Right ventricle myocardium superior (tissue), 1 donor: ENCODE measurements around the gene TENM3. TPM values are rescaled to one million over a fixed set of nuclear protein-coding genes. Genes with fewer than 3 reads are reported as not detected.

ENCODE experiments used
- ATAC-seq: fragments of 200-7000 bp; cut with Tn5 transposase; one replicate; pipeline ENCODE4 v1.9.1; 2020; ENCODE audit warnings: mild to moderate bottlenecking; ENCODE audit not compliant: poor library complexity
- DNase-seq: peaks from one replicate; pipeline ENCODE4 v3.0.0-alpha.2; 2020
- intact Hi-C: fragments of 100-400 bp; cut with DNase I; formaldehyde crosslinking; loops from one replicate; pipeline ENCODE4 v1.11.2; 2022
- total RNA-seq: library from RNA; stranded (reverse); fragmentation: NEBNext Ultra II Directional; extraction: Animal tissue kit (Norgen Biotek cat#: 25700); gene quantifications from one replicate; pipeline ENCODE4 v1.2.1, GENCODE V29; 2021
- donor health status: DM: no; HTN: yes; CAD: no; lungs with severe emphysema.

Gene TENM3
- total RNA-seq, 1 donor from 2014 or later, result 3.0 TPM

GRCh38 chr4:182246401-182247205 lies 3.4 kb downstream of the TENM3 start:
- no peak for DNase-seq
- intact Hi-C loops, result no loop called here
- ATAC-seq, result peak; percentile 61

- DNase-seq (no peak), ATAC-seq (no peak)
- intact Hi-C loops, result no loop called here
Measured at GRCh38 chr4:182248295-182248694, 5.1 kb downstream of the TENM3 start.

GRCh38 chr4:182250446-182250845 lies 7.2 kb downstream of the TENM3 start:
- DNase-seq (no peak), ATAC-seq (no peak)
- intact Hi-C loops, result no loop called here

GRCh38 chr4:182251116-182251515 lies 7.9 kb downstream of the TENM3 start:
- ATAC-seq (no peak), DNase-seq (no peak)
- intact Hi-C loops, result no loop called here

- DNase-seq (no peak), ATAC-seq (no peak)
- intact Hi-C loops, result no loop called here
Measured at GRCh38 chr4:182252220-182252619, 9.0 kb downstream of the TENM3 start.

DNA sequence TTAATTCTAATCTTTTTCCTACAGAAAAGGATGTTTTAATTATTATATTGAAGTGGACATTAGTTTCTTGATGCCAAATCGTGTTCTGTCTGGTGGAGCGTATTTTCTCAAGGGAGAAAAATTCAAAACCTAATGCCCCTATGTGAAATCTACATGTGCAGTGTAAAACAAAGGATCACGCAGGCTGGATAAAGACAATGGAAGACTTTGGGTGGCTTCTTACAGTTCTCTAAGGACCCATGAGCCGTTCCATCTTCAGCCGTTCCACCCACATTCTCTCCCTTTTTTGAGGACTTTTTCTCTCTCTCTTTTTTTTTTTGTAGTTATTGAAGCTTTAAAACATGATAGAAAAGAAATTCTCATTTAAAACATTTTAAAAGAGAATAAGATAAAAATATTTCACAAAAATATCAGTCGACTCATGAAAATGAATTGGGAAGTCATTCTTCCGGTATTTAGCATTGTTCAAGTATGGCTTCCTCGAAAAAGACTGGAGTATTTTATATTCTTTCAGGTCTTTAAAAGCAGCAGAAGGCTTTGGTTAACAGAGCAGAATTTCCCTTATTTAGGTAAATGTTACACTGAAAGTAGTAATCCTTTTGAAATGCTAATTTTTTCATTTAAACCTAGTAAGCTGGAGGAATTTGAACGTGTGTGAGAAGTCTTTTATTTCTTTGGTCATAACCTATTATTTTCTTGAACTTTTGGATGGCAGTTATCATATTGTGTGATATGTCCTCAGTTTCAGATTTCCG lies 11.0 kb downstream of the TENM3 start:
- intact Hi-C loops, result no loop called here
- DNase-seq, result no peak
- ATAC-seq, result no peak

GRCh38 chr4:182255441-182256190 lies 12.4 kb downstream of the TENM3 start:
- ATAC-seq, result no peak
- no peak for DNase-seq
- intact Hi-C loops, result no loop called here

- DNase-seq, result no peak
- no peak for ATAC-seq
- intact Hi-C loops, result no loop called here
Measured at GRCh38 chr4:182257016-182257415, 13.8 kb downstream of the TENM3 start.

GRCh38 chr4:182257503-182257902 lies 14.3 kb downstream of the TENM3 start:
- DNase-seq (no peak), ATAC-seq (no peak)
- intact Hi-C loops, result no loop called here

GRCh38 chr4:182258441-182259000 lies 15.3 kb downstream of the TENM3 start:
- ATAC-seq (no peak), DNase-seq (no peak)
- intact Hi-C loops, result no loop called here

DNA sequence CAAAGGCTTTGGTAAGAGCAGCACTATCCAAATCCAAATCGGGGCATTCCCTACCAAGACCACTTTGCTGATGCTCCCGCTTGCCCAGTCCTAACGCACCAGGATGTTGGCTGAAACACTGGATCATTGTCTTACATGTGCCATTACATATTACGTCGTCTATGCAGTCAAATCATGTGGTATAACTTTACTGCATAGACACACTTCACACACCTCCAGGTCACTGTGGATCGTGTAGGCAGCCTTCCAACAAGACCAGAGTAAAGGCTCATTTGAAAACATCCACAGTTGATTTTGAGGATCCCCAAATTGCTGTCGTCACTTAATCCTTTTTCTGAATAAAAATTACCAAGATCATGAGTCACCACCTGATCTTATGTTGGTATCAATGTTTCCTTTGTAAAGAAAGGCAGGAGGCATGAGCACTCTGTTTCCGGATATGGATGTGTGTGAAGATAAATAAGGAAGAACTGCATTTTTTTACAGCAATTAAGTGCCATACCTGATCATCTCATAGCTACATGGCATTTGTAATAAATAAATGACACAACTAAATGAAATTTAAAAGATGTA lies 18.5 kb downstream of the TENM3 start:
- DNase-seq, result no peak
- intact Hi-C loops, result no loop called here
- ATAC-seq, result no peak

GRCh38 chr4:182263562-182263961 lies 20.4 kb downstream of the TENM3 start:
- DNase-seq, result no peak
- intact Hi-C loops, result no loop called here
- ATAC-seq, result no peak

DNA sequence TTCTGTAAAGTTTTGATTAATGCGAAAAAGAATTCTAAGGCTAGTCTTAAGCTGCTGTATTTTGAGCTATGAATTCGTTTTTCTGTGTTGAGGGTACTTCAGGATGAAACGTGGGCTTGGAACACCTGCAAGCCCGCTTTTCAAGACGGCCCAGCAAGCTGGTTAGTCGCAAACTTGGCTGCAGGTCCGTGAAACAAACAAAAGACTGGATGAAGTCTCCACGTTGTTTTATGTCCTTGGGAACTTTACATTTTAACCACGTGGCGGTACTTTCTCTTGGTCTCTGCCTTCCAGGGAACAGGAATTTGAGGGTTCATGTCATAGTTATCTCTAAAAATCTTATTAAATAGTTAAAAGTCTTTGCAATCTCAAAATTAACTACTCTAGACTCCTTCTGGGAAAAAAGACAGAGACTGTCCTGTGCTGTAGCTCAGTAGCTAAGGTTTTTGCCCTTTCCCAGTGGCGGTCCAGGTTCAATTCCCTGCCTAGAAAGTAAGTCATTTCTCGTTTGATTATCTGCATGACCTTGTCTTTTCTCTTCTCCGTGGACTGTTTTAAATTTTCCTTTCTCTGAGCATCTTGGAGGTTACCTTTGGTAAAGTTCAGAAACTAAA lies 21.0 kb downstream of the TENM3 start:
- ATAC-seq (no peak), DNase-seq (no peak)
- intact Hi-C loops, result no loop called here

GRCh38 chr4:182265881-182266280 lies 22.7 kb downstream of the TENM3 start:
- intact Hi-C loops, result no loop called here

DNA sequence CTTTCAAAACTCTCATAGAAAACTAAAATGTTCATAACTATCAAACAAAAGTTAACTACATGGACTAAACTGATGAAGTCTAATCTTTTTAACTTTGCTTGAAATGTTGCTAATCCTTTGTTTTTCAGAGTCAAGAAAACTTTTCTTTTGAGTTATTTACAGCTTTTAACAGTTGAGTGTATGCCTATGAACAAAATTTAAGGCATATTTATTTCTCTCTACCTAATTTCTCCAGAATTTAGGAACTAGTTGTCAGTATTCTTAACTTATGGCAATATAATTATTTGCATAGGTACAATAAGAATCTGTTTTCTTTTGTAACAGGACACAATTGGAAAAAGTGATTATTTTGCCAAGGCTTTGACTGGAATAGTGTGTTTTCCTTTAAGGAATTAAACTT lies 23.8 kb downstream of the TENM3 start:
- ATAC-seq, result no peak
- DNase-seq, result no peak
- intact Hi-C loops, result no loop called here

More at GRCh38 chr4:182265881-182266280, 22.7 kb downstream of the TENM3 start:
- no peak for ATAC-seq
- DNase-seq, result no peak

GRCh38 chr4:182268966-182269365 lies 25.8 kb downstream of the TENM3 start:
- DNase-seq (no peak), ATAC-seq (no peak)
- intact Hi-C loops, result no loop called here

DNA sequence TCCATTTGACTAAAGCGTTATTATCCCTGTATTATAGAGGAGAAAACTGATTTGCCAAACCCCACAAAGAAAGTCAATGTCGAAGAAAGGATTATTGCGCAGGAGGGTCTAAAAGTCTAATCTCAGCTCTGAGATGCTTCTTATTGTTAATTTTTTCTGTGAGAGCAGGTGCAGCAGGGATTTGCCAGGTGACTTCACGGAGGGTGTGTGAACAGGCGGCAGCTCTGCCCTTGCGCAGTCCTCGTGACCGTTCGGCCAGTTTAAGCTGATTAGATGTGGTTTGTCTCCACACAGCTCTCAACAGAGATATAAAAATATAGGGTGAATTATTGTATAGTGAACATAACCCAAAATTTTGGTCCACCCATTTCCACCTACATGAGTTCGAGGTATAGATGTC lies 28.5 kb downstream of the TENM3 start:
- intact Hi-C loops, result no loop called here
- ATAC-seq, result no peak
- no peak for DNase-seq

DNA sequence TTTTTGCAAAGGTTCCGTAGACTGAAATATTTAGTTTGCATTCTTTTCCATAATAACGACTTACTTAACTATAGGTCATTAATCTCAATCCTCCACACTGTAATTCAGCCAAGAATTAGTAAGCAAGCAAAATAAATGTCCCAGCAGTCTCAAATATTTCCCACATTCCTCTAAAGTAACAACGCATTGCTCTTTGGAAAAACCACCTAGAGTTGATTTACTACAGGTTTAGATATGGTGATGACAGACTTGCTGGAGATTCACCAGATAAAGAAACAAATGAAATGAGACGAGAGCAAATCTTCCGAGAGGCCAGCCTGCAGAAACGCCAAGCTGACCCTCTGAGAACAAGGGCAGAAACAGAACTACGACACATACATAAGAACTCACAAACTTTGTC lies 28.9 kb downstream of the TENM3 start:
- DNase-seq, result no peak

More for the DNA sequence above, 28.9 kb downstream of the TENM3 start:
- no peak for ATAC-seq
- intact Hi-C loops, result no loop called here
